T1000 (cell line): ENCODE measurements around the gene CYP4A22.
"Not testable (repeated sequence)": the region's sequence is repeated elsewhere in the genome, so short reads cannot be mapped to it uniquely, and the experiment has no call there.

Experiments used
- DNase-seq: peaks from one replicate; lab custom pipeline; 2025; ENCODE audit warnings: mixed read lengths; lab: John Stamatoyannopoulos, UW

Gene CYP4A22, protein sequence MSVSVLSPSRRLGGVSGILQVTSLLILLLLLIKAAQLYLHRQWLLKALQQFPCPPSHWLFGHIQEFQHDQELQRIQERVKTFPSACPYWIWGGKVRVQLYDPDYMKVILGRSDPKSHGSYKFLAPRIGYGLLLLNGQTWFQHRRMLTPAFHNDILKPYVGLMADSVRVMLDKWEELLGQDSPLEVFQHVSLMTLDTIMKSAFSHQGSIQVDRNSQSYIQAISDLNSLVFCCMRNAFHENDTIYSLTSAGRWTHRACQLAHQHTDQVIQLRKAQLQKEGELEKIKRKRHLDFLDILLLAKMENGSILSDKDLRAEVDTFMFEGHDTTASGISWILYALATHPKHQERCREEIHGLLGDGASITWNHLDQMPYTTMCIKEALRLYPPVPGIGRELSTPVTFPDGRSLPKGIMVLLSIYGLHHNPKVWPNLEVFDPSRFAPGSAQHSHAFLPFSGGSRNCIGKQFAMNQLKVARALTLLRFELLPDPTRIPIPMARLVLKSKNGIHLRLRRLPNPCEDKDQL

DNA sequence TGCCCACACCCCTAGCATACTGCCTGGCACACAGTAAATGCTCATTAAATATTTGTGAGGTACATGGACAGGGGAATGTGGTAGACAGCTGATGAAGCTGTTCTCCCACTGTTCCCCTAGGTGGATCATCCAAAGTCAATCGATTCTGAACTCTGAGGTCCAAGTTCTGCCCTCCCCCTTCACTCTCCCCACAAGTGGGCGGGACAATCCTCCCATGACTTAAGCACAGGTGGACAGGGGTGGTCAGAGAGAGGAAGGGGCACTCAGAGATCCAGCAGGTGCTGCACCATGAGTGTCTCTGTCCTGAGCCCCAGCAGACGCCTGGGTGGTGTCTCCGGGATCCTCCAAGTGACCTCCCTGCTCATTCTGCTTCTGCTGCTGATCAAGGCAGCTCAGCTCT, at the start of gene CYP4A22:
Gene CYP4A22, plus strand, starts transcription at position 244 of the 400 bp plus-strand sequence. Its CDS starts 45 bp downstream, at position 289.
- no peak for DNase-seq

DNA sequence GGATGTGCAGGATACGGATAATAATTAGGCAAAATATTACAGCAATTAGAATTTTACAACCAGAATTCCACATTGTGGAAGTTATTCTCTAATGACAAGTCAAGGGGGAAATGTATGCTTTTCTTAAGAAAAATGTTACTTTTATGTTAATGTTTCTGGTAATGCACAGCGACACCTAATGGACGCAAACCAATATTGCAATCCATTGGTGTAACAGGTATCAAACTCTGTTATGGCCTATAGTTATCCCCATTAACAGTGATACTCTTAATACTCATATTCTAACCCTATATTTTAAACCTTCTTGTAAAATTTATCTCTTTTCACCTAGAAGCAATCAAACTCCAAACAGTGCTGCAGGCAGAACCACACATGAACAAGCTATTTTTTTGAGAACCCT, 47.9 kb upstream of the CYP4A22 start:
- DNase-seq = not testable (repeated sequence)

- not testable (repeated sequence) for DNase-seq
These were observed 45.8 kb upstream of the CYP4A22 start for GRCh38 chr1:47091476-47091875.

DNA sequence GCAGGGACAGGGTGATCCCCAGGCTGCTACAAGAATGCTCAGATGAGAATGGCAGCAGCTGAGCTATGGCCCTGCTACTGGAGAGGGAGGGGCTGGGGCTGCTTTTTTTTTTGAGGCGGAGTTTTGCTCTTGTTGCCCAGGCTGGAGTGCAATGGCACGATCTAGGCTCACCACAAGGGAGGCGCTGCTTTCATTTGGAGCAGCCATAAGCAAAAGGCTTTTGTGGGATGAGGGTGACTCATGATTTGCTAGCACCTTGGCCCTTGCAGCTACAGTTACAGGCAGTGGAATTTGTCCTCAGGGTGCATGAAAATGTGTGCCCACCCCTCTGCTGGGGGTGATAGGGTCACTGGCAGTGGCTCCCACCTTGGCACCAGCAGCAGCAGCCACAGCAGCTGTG, 32.4 kb upstream of the CYP4A22 start:
- no peak for DNase-seq

- DNase-seq = no peak
These were observed 30.4 kb upstream of the CYP4A22 start for GRCh38 chr1:47106792-47107191.

DNA sequence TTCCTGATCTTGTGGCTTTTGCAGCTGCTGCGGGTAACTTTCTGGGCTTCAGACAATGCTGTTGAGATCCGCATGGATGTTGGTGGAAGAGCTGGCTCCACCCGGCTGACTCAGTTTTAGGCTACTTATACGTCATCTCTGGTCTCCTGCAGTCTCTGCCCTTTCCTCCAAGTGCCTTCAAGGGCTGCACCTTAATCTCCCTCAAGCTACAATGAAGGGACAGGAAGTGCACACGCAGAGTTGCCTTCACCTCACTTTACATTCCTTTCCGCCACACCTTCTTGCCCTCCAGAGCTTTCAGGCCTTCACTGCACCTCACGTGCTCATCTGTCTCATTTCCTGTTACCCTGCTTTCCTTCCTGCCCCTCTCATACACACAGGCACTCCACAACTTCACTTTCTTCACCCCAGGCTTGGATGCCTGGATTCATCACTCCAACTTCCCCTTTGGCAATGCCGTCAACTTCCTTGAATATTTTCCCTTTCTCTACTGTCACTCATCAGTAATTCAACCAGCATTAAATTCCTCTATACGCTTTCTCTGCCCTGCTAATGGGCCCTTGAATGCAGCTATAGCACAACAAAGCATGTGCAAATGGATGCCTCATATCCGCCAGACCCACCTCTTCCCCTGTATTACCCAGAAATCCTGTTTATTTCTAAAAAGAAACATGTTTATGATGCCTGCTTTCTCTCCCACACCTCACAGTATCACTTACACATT, 29.2 kb upstream of the CYP4A22 start:
- DNase-seq = not testable (repeated sequence)

GRCh38 chr1:47109482-47109881, 27.8 kb upstream of the CYP4A22 start:
- DNase-seq = not testable (repeated sequence)

- no peak for DNase-seq
These were observed 24.1 kb upstream of the CYP4A22 start for GRCh38 chr1:47113178-47113577.

DNA sequence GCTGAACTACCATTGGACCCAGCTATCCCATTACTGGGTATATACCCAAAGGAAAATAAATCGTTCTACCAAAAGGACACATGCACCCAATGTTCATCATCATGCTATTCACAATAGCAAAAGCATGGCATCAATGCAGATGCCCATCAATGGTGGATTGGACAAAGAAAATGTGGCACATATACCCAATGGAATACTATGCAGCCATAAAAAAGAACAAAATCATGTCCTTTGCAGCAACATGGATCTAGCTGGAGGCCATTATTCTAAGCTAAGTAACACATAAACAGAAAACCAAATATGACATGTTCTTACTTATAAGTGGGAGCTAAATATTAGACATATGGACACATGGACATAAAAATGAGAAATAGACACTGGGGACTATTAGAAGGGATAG, 16.2 kb upstream of the CYP4A22 start:
- not testable (repeated sequence) for DNase-seq

DNA sequence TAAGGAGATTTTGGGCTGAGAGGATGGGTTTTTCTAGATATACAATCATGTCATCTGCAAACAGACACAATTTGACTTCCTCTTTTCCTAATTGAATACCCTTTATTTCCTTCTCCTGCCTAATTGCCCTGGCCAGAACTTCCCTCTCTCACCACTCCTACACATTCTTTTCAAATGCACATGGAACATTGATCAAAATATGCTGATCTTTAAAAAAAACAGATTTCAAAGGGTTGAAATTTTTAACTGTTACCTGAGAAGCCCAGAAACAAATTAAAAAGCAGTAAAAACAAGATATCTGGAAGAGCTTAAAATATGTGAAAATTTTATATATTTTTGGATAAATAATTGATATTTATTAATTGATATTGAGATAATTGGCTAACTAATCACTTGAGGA, 12.4 kb upstream of the CYP4A22 start:
- DNase-seq = not testable (repeated sequence)

- DNase-seq = not testable (repeated sequence)
These were observed 10.2 kb upstream of the CYP4A22 start for GRCh38 chr1:47126997-47127396.

GRCh38 chr1:47128221-47128620, 9.0 kb upstream of the CYP4A22 start:
- DNase-seq = no peak

- DNase-seq = not testable (repeated sequence)
These were observed 8.4 kb upstream of the CYP4A22 start for GRCh38 chr1:47128854-47129253.

DNA sequence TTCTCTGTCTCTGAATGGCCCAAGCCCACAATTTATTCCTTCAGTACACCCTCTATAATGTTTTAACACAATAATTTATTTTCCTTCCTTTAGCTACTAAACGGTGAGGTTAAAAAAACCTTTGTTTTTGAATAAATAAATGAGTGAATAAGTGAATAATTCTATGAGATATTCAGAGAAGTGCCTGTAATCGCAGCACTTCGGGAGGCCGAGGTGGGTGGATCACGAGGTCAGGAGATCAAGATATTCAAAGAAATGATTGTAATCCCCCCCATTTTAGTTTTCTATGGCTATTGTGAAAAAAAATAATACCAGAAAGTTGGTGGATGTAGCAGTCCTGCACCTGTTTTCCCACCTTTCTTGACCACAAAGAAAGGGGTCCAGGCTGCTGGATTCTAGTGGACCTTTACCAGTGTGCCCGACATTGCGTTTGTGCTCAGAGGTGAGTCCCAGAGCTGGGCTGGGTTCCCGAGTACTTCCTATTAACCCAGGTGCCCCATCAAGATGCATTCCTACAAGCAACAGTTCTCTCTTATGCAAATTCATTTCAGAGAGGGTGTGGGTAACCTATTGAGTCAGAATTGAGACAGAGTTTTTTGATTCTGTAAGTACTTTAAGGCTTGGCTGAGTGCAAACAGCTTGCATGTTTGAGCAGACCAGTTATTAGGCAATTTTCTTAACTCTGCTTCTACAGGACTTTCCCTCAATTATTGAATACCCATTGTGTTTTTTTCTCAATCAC, 7.6 kb upstream of the CYP4A22 start:
- DNase-seq = not testable (repeated sequence)

DNA sequence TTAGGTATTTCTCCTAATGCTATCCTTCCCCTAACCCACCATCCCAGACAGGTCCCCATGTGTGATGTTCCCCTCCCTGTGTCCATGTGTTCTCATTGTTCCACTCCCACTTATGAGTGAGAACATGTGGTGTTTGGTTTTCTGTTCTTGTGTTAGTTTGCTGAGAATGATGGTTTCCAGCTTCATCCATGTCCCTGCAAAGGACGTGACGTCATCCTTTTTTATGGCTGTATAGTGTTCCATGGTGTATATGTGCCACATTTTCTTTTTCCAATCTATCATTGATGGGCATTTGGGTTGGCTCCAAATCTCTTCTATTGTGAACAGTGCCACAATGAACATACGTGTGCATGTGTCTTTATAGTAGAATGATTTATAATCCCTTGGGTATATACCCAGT, 4.6 kb upstream of the CYP4A22 start:
- not testable (repeated sequence) for DNase-seq

GRCh38 chr1:47137925-47138615, 829 bp downstream of the CYP4A22 start:
- DNase-seq = no peak

DNA sequence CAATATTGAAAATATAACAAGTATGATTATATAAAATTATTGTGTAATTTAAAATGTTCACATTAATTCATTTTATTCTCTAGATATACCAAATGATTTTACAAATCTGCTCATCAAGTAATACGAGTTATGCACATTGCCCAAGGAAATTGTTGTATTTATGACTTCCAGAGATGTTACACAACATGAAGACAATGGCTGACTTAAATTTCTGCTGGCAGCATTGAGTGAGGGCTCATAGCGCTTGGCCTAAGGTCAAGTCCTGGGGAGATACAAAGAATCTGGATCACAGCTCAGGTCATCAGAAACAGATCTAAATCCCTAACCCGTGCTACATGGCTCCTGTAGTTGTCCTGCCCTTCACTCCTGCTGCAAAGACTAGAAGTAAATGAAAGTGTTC, 3.1 kb downstream of the CYP4A22 start:
- DNase-seq = not testable (repeated sequence)

- DNase-seq = not testable (repeated sequence)
These were observed 6.4 kb downstream of the CYP4A22 start for GRCh38 chr1:47143654-47144053.

DNA sequence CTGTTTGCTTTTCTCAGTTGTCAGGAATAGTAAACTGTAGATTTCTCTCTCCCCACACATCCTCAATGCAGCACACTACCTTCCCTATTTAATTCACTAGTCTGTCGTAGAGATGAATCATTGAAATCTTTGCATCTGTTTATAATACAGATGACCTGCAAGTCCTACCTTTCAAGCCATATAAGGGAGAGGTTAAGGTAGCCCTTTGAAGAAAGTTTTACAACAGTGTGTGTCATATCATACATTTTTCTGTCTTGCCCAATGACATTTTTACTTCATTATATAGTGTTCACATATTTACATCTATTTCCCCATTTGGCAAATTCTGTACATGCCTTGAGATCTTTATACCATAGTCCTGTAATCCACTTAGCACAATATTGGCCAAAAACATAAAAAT, 9.3 kb downstream of the CYP4A22 start:
- DNase-seq = not testable (repeated sequence)

DNA sequence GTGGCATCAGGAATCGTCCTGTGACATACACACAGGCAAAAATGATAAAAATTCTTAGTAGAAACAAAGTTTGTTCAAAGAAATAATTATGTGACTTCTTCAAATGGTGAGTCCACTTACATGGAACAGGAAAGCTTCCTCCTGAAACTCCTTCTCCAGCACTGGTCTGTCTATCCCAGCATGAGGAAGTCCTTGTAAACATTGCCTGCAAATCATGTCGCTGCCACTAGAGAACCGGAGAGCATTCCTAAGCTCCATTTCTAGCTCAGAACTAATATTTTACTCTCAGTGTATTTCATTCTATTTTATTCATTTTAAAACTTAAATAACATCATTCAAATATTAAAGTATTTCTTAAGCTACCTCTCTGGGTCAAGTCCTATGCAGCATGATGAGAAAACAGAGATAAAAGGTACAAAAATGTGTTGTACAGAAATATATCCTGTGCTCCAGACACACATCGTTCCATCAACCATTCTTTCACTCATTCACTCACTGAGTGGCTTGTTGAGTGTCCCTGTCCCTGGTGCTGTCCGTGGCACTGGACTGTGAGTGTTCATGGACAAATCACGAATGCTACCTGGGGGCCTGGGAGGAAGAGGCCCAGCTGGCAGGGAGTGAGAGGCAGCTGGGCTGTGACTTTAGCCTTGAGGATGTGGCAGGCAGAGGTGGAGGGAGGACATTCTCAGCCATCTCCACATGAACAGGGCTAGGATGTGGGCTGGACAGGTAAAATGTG, 10.0 kb downstream of the CYP4A22 start:
- DNase-seq = no peak

DNA sequence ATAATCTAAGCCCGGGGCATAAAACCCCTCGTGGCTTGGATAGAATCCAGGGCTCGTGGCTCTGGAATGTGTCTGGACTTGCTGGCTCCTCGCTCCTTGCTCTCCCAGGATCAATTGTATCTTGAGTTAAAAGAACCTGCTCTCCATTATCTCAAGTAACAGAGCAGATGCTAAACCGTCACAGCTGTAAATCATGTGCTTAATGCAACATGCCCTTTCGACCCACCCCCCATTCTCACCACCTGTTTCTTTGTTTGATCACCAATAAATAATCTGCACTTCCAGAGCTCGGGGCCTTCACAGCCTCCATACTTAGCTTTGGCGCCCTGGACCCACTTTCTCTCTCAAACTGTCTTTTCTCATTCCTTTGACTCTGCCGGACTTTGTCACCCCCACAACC, 11.9 kb downstream of the CYP4A22 start:
- not testable (repeated sequence) for DNase-seq
